GM12872 (cell line): ENCODE measurements around the gene ACVR1B.

Experiments
- CTCF ChIP-seq: IDR thresholded peaks from 3 replicates; pipeline ENCODE4 v1.5.1; 2011; ENCODE audit warnings: low read depth, mild to moderate bottlenecking, low read length, moderate library complexity; ENCODE audit not compliant: insufficient read depth

ACVR1B gene

GRCh38 chr12:52015532-52016041, 64.1 kb downstream of the ACVR1B start:
- TF ChIP-seq CTCF, result no peak

GRCh38 chr12:52018433-52019112, 67.1 kb downstream of the ACVR1B start:
- TF ChIP-seq CTCF, result no peak

GRCh38 chr12:52019113-52019770, 67.7 kb downstream of the ACVR1B start:
- no peak for TF ChIP-seq CTCF

- TF ChIP-seq CTCF, result peak; percentile 91
Observed at GRCh38 chr12:52020539-52021336, 69.2 kb downstream of the ACVR1B start.

GRCh38 chr12:52022841-52023181, 71.3 kb downstream of the ACVR1B start:
- no peak for TF ChIP-seq CTCF

- peak; percentile 88 for TF ChIP-seq CTCF
Observed at GRCh38 chr12:52023182-52023975, 71.9 kb downstream of the ACVR1B start.
